Measurements from ENCODE around the gene CDK6.

CDK6 gene

GRCh38 chr7:92827464-92828120 is 8.8 kb downstream of the CDK6 start:
- Histone ChIP-seq H3K36me3 (ENCODE audit: control insufficient read depth, insufficient read depth, low read length) (no peaks in the 10 kb centered on the region), H3K9me3 (ENCODE audit: control insufficient read depth, insufficient read depth, low read length) (no peaks in the 10 kb centered on the region), H3K4me1 (ENCODE audit: control insufficient read depth, insufficient read depth, low read length) (no peaks in the 10 kb centered on the region; the same call in 1 of the 2 replicates), H3K4me3 (ENCODE audit: low read length) (no peak overlapping the region), H3K27me3 (ENCODE audit: control insufficient read depth, insufficient read depth, low read length) (no peaks in the 10 kb centered on the region), H3K27ac (ENCODE audit: low read length) (no peak overlapping the region)
- no CpG with 5 or more reads among the region's 3 CpGs for WGBS (ENCODE audit: insufficient coverage, insufficient read length)
- DNase-seq (ENCODE audit: low read depth, low spot score), result no peak

- no peaks in the 10 kb centered on the region; the same call in 1 of the 2 replicates for H3K4me1 ChIP-seq (ENCODE audit: control insufficient read depth, insufficient read depth, low read length)
- no peak for DNase-seq (ENCODE audit: low read depth, low spot score)
- no peaks in the 10 kb centered on the region for H3K27me3 ChIP-seq (ENCODE audit: control insufficient read depth, insufficient read depth, low read length)
- WGBS (ENCODE audit: insufficient coverage, insufficient read length), result no CpG with 5 or more reads among the region's 3 CpGs
- H3K27ac ChIP-seq (ENCODE audit: low read length), result no peak overlapping the region
- H3K4me3 ChIP-seq (ENCODE audit: low read length), result no peak overlapping the region
- no peaks in the 10 kb centered on the region for H3K36me3 ChIP-seq (ENCODE audit: control insufficient read depth, insufficient read depth, low read length)
- no peaks in the 10 kb centered on the region for H3K9me3 ChIP-seq (ENCODE audit: control insufficient read depth, insufficient read depth, low read length)
Measured at GRCh38 chr7:92826258-92826938, 10.0 kb downstream of the CDK6 start.

GRCh38 chr7:92824901-92825480 is 11.4 kb downstream of the CDK6 start:
- no peak overlapping the region for H3K4me3 ChIP-seq (ENCODE audit: low read length)
- H3K4me1 ChIP-seq (ENCODE audit: control insufficient read depth, insufficient read depth, low read length), result 0 out of 2 replicates have a peak, but pooled peaks cover 1% of the 10 kb centered on the region
- no peak for DNase-seq (ENCODE audit: low read depth, low spot score)
- H3K27ac ChIP-seq (ENCODE audit: low read length), result no peak overlapping the region
- no peaks in the 10 kb centered on the region for H3K27me3 ChIP-seq (ENCODE audit: control insufficient read depth, insufficient read depth, low read length)
- H3K9me3 ChIP-seq (ENCODE audit: control insufficient read depth, insufficient read depth, low read length), result no peaks in the 10 kb centered on the region
- no peaks in the 10 kb centered on the region for H3K36me3 ChIP-seq (ENCODE audit: control insufficient read depth, insufficient read depth, low read length)
- no CpG with 5 or more reads among the region's 3 CpGs for WGBS (ENCODE audit: insufficient coverage, insufficient read length)

- no peaks in the 10 kb centered on the region for H3K36me3 ChIP-seq (ENCODE audit: control insufficient read depth, insufficient read depth, low read length)
- DNase-seq (ENCODE audit: low read depth, low spot score), result no peak
- no peaks in the 10 kb centered on the region for H3K9me3 ChIP-seq (ENCODE audit: control insufficient read depth, insufficient read depth, low read length)
- WGBS (ENCODE audit: insufficient coverage, insufficient read length), result no CpG with 5 or more reads among the region's 2 CpGs
- H3K4me1 ChIP-seq (ENCODE audit: control insufficient read depth, insufficient read depth, low read length), result 0 out of 2 replicates have a peak, but pooled peaks cover 1% of the 10 kb centered on the region
- no peak overlapping the region for H3K4me3 ChIP-seq (ENCODE audit: low read length)
- no peaks in the 10 kb centered on the region for H3K27me3 ChIP-seq (ENCODE audit: control insufficient read depth, insufficient read depth, low read length)
- no peak overlapping the region for H3K27ac ChIP-seq (ENCODE audit: low read length)
Measured at GRCh38 chr7:92824450-92824849, 11.9 kb downstream of the CDK6 start.

- DNase-seq (ENCODE audit: low read depth, low spot score), result no peak
- Histone ChIP-seq H3K27me3 (ENCODE audit: control insufficient read depth, insufficient read depth, low read length) (no peaks in the 10 kb centered on the region), H3K4me3 (ENCODE audit: low read length) (no peak overlapping the region), H3K36me3 (ENCODE audit: control insufficient read depth, insufficient read depth, low read length) (no peaks in the 10 kb centered on the region), H3K27ac (ENCODE audit: low read length) (no peak overlapping the region), H3K4me1 (ENCODE audit: control insufficient read depth, insufficient read depth, low read length) (0 out of 2 replicates have a peak, but pooled peaks cover 1% of the 10 kb centered on the region), H3K9me3 (ENCODE audit: control insufficient read depth, insufficient read depth, low read length) (no peaks in the 10 kb centered on the region)
- no CpG with 5 or more reads among the region's 1 CpG for WGBS (ENCODE audit: insufficient coverage, insufficient read length)
Measured at GRCh38 chr7:92823042-92823441, 13.3 kb downstream of the CDK6 start.

GRCh38 chr7:92820191-92820590 is 16.2 kb downstream of the CDK6 start:
- no peak overlapping the region for H3K4me3 ChIP-seq (ENCODE audit: low read length)
- H3K27me3 ChIP-seq (ENCODE audit: control insufficient read depth, insufficient read depth, low read length), result no peaks in the 10 kb centered on the region
- no peak overlapping the region for H3K27ac ChIP-seq (ENCODE audit: low read length)
- H3K36me3 ChIP-seq (ENCODE audit: control insufficient read depth, insufficient read depth, low read length), result no peaks in the 10 kb centered on the region
- no peak for DNase-seq (ENCODE audit: low read depth, low spot score)
- WGBS (ENCODE audit: insufficient coverage, insufficient read length), result no CpG with 5 or more reads among the region's 3 CpGs
- H3K9me3 ChIP-seq (ENCODE audit: control insufficient read depth, insufficient read depth, low read length), result no peaks in the 10 kb centered on the region
- 0 out of 2 replicates have a peak, but pooled peaks cover 1% of the 10 kb centered on the region for H3K4me1 ChIP-seq (ENCODE audit: control insufficient read depth, insufficient read depth, low read length)

GRCh38 chr7:92817398-92817797 is 19.0 kb downstream of the CDK6 start:
- no peaks in the 10 kb centered on the region for H3K36me3 ChIP-seq (ENCODE audit: control insufficient read depth, insufficient read depth, low read length)
- no peaks in the 10 kb centered on the region for H3K27me3 ChIP-seq (ENCODE audit: control insufficient read depth, insufficient read depth, low read length)
- H3K4me1 ChIP-seq (ENCODE audit: control insufficient read depth, insufficient read depth, low read length), result peaks cover 3% of the 10 kb centered on the region; the same call in 1 of the 2 replicates
- no peak overlapping the region for H3K4me3 ChIP-seq (ENCODE audit: low read length)
- DNase-seq (ENCODE audit: low read depth, low spot score), result no peak
- no peaks in the 10 kb centered on the region for H3K9me3 ChIP-seq (ENCODE audit: control insufficient read depth, insufficient read depth, low read length)
- H3K27ac ChIP-seq (ENCODE audit: low read length), result no peak overlapping the region

- Histone ChIP-seq H3K4me3 (ENCODE audit: low read length) (no peak overlapping the region), H3K4me1 (ENCODE audit: control insufficient read depth, insufficient read depth, low read length) (peaks cover 1% of the 10 kb centered on the region; the same call in 1 of the 2 replicates), H3K36me3 (ENCODE audit: control insufficient read depth, insufficient read depth, low read length) (no peaks in the 10 kb centered on the region), H3K9me3 (ENCODE audit: control insufficient read depth, insufficient read depth, low read length) (no peaks in the 10 kb centered on the region), H3K27me3 (ENCODE audit: control insufficient read depth, insufficient read depth, low read length) (no peaks in the 10 kb centered on the region), H3K27ac (ENCODE audit: low read length) (no peak overlapping the region)
- no peak for DNase-seq (ENCODE audit: low read depth, low spot score)
Measured at GRCh38 chr7:92815412-92815811, 21.0 kb downstream of the CDK6 start.

GRCh38 chr7:92813390-92814024 is 22.9 kb downstream of the CDK6 start:
- H3K4me3 ChIP-seq (ENCODE audit: low read length), result no peak overlapping the region
- H3K27ac ChIP-seq (ENCODE audit: low read length), result no peak overlapping the region
- no peaks in the 10 kb centered on the region for H3K27me3 ChIP-seq (ENCODE audit: control insufficient read depth, insufficient read depth, low read length)
- H3K9me3 ChIP-seq (ENCODE audit: control insufficient read depth, insufficient read depth, low read length), result no peaks in the 10 kb centered on the region
- H3K4me1 ChIP-seq (ENCODE audit: control insufficient read depth, insufficient read depth, low read length), result peaks cover 5% of the 10 kb centered on the region; the same call in 1 of the 2 replicates
- WGBS (ENCODE audit: insufficient coverage, insufficient read length), result no CpG with 5 or more reads among the region's 4 CpGs
- no peaks in the 10 kb centered on the region for H3K36me3 ChIP-seq (ENCODE audit: control insufficient read depth, insufficient read depth, low read length)
- no peak for DNase-seq (ENCODE audit: low read depth, low spot score)

GRCh38 chr7:92811158-92811557 is 25.2 kb downstream of the CDK6 start:
- Histone ChIP-seq H3K9me3 (ENCODE audit: control insufficient read depth, insufficient read depth, low read length) (no peaks in the 10 kb centered on the region), H3K4me1 (ENCODE audit: control insufficient read depth, insufficient read depth, low read length) (peaks cover 5% of the 10 kb centered on the region; the same call in 1 of the 2 replicates), H3K4me3 (ENCODE audit: low read length) (no peak overlapping the region), H3K27me3 (ENCODE audit: control insufficient read depth, insufficient read depth, low read length) (no peaks in the 10 kb centered on the region), H3K36me3 (ENCODE audit: control insufficient read depth, insufficient read depth, low read length) (no peaks in the 10 kb centered on the region), H3K27ac (ENCODE audit: low read length) (no peak overlapping the region)
- no peak for DNase-seq (ENCODE audit: low read depth, low spot score)
- WGBS (ENCODE audit: insufficient coverage, insufficient read length), result no CpG with 5 or more reads among the region's 6 CpGs
